ENCODE measurements around the gene SNRNP35. TPM values are rescaled to one million over a fixed set of nuclear protein-coding genes. Genes with fewer than 3 reads are reported as not detected.
"Not testable (repeated sequence)": the region's sequence is repeated elsewhere in the genome, so short reads cannot be mapped to it uniquely, and the experiment has no call there.

Gene SNRNP35
- total RNA-seq, 1 donor from 2014 or later, result 30.6 TPM

GRCh38 chr12:123469978-123470377, 12.0 kb downstream of the SNRNP35 start:
- H3K4me1 Mint-ChIP-seq, result peaks cover 11% of the 10 kb centered on the region
- H3K27ac Mint-ChIP-seq, result no peak overlapping the region
- H3K36me3 Mint-ChIP-seq (ENCODE audit: low read depth), result peaks cover 28% of the 10 kb centered on the region
- no peak overlapping the region for H3K4me3 Mint-ChIP-seq
- no peaks in the 10 kb centered on the region for H3K9me3 Mint-ChIP-seq
- intact Hi-C loops (cut with micrococcal nuclease), result no loop called here
- H3K27me3 Mint-ChIP-seq, result no peaks in the 10 kb centered on the region
- DNase-seq, result no peak

- no peaks in the 10 kb centered on the region for H3K9me3 Mint-ChIP-seq
- H3K27me3 Mint-ChIP-seq, result no peaks in the 10 kb centered on the region
These were observed 13.6 kb downstream of the SNRNP35 start for GRCh38 chr12:123471374-123472068.

GRCh38 chr12:123472438-123472849, 14.5 kb downstream of the SNRNP35 start:
- intact Hi-C loops (cut with micrococcal nuclease), result no loop called here
- H3K4me1 Mint-ChIP-seq, result peaks cover 11% of the 10 kb centered on the region

More at GRCh38 chr12:123471374-123472068, 13.6 kb downstream of the SNRNP35 start:
- Mint-ChIP-seq H3K4me1 (peaks cover 11% of the 10 kb centered on the region), H3K36me3 (ENCODE audit: low read depth) (peaks cover 14% of the 10 kb centered on the region), H3K27ac (no peak overlapping the region), H3K4me3 (no peak overlapping the region)
- intact Hi-C loops (cut with micrococcal nuclease), result no loop called here
- no peak for DNase-seq

GRCh38 chr12:123474485-123475245, 16.7 kb downstream of the SNRNP35 start:
- Mint-ChIP-seq H3K36me3 (ENCODE audit: low read depth) (peaks cover 8% of the 10 kb centered on the region), H3K4me1 (peaks cover 10% of the 10 kb centered on the region), H3K4me3 (peak overlapping the region; percentile 0), H3K9me3 (no peaks in the 10 kb centered on the region), H3K27ac (peak overlapping the region; percentile 38), H3K27me3 (no peaks in the 10 kb centered on the region)
- intact Hi-C loops (cut with micrococcal nuclease), result no loop called here
- DNase-seq, result no peak

More at GRCh38 chr12:123472438-123472849, 14.5 kb downstream of the SNRNP35 start:
- DNase-seq, result no peak
- Mint-ChIP-seq H3K4me3 (no peak overlapping the region), H3K27me3 (no peaks in the 10 kb centered on the region), H3K36me3 (ENCODE audit: low read depth) (peaks cover 12% of the 10 kb centered on the region), H3K9me3 (no peaks in the 10 kb centered on the region), H3K27ac (no peak overlapping the region)

- H3K27ac Mint-ChIP-seq, result peak overlapping the region; percentile 38
- no peak for DNase-seq
- peaks cover 13% of the 10 kb centered on the region for H3K4me1 Mint-ChIP-seq
These were observed 17.3 kb downstream of the SNRNP35 start for GRCh38 chr12:123475246-123475703.

GRCh38 chr12:123478069-123478468, 20.1 kb downstream of the SNRNP35 start:
- H3K9me3 Mint-ChIP-seq, result no peaks in the 10 kb centered on the region
- H3K27me3 Mint-ChIP-seq, result no peaks in the 10 kb centered on the region
- DNase-seq, result no peak
- H3K4me3 Mint-ChIP-seq, result no peak overlapping the region
- H3K27ac Mint-ChIP-seq, result no peak overlapping the region
- intact Hi-C loops (cut with micrococcal nuclease), result no loop called here
- peaks cover 13% of the 10 kb centered on the region for H3K4me1 Mint-ChIP-seq
- H3K36me3 Mint-ChIP-seq (ENCODE audit: low read depth), result no peaks in the 10 kb centered on the region

More at GRCh38 chr12:123475246-123475703, 17.3 kb downstream of the SNRNP35 start:
- H3K4me3 Mint-ChIP-seq, result peak overlapping the region; percentile 0
- H3K27me3 Mint-ChIP-seq, result no peaks in the 10 kb centered on the region
- peaks cover 8% of the 10 kb centered on the region for H3K36me3 Mint-ChIP-seq (ENCODE audit: low read depth)
- no peaks in the 10 kb centered on the region for H3K9me3 Mint-ChIP-seq
- intact Hi-C loops (cut with micrococcal nuclease), result no loop called here

- H3K4me3 Mint-ChIP-seq, result no peak overlapping the region
- H3K9me3 Mint-ChIP-seq, result no peaks in the 10 kb centered on the region
- no peaks in the 10 kb centered on the region for H3K36me3 Mint-ChIP-seq (ENCODE audit: low read depth)
- H3K27me3 Mint-ChIP-seq, result no peaks in the 10 kb centered on the region
- peaks cover 15% of the 10 kb centered on the region for H3K4me1 Mint-ChIP-seq
- no peak overlapping the region for H3K27ac Mint-ChIP-seq
- intact Hi-C loops (cut with micrococcal nuclease), result no loop called here
- no peak for DNase-seq
These were observed 20.8 kb downstream of the SNRNP35 start for GRCh38 chr12:123478762-123479161.

GRCh38 chr12:123479442-123480180, 21.7 kb downstream of the SNRNP35 start:
- H3K27ac Mint-ChIP-seq, result no peak overlapping the region
- DNase-seq, result no peak
- H3K27me3 Mint-ChIP-seq, result no peaks in the 10 kb centered on the region
- H3K4me3 Mint-ChIP-seq, result no peak overlapping the region
- no peaks in the 10 kb centered on the region for H3K36me3 Mint-ChIP-seq (ENCODE audit: low read depth)
- H3K9me3 Mint-ChIP-seq, result no peaks in the 10 kb centered on the region
- intact Hi-C loops (cut with micrococcal nuclease), result no loop called here
- H3K4me1 Mint-ChIP-seq, result peaks cover 23% of the 10 kb centered on the region

- H3K4me3 Mint-ChIP-seq; H3K36me3 Mint-ChIP-seq (ENCODE audit: low read depth); intact Hi-C loops (cut with micrococcal nuclease); H3K27me3 Mint-ChIP-seq; H3K9me3 Mint-ChIP-seq; H3K27ac Mint-ChIP-seq; DNase-seq: not testable (repeated sequence)
- H3K4me1 Mint-ChIP-seq, result peaks cover 19% of the 10 kb centered on the region
These were observed 23.3 kb downstream of the SNRNP35 start for GRCh38 chr12:123481251-123481650.

- H3K27ac Mint-ChIP-seq, result no peak overlapping the region
- intact Hi-C loops (cut with micrococcal nuclease), result no loop called here
- H3K4me3 Mint-ChIP-seq, result no peak overlapping the region
- H3K4me1 Mint-ChIP-seq, result peaks cover 19% of the 10 kb centered on the region
- no peak for DNase-seq
- no peaks in the 10 kb centered on the region for H3K9me3 Mint-ChIP-seq
- no peaks in the 10 kb centered on the region for H3K27me3 Mint-ChIP-seq
- H3K36me3 Mint-ChIP-seq (ENCODE audit: low read depth), result no peaks in the 10 kb centered on the region
These were observed 24.9 kb downstream of the SNRNP35 start for GRCh38 chr12:123482876-123483275.

- DNase-seq, result no peak
- Mint-ChIP-seq H3K27me3 (no peaks in the 10 kb centered on the region), H3K4me1 (peaks cover 19% of the 10 kb centered on the region), H3K27ac (no peak overlapping the region), H3K9me3 (no peaks in the 10 kb centered on the region), H3K36me3 (ENCODE audit: low read depth) (no peaks in the 10 kb centered on the region), H3K4me3 (no peak overlapping the region)
- intact Hi-C loops (cut with micrococcal nuclease), result no loop called here
These were observed 25.8 kb downstream of the SNRNP35 start for GRCh38 chr12:123483602-123484248.

- Mint-ChIP-seq H3K27ac (no peak overlapping the region), H3K9me3 (no peaks in the 10 kb centered on the region), H3K4me3 (no peak overlapping the region), H3K27me3 (no peaks in the 10 kb centered on the region), H3K4me1 (peaks cover 15% of the 10 kb centered on the region), H3K36me3 (ENCODE audit: low read depth) (no peaks in the 10 kb centered on the region)
- DNase-seq, result no peak
- intact Hi-C loops (cut with micrococcal nuclease), result no loop called here
These were observed 27.8 kb downstream of the SNRNP35 start for GRCh38 chr12:123485756-123486155.

GRCh38 chr12:123487428-123487827, 29.5 kb downstream of the SNRNP35 start:
- H3K27ac Mint-ChIP-seq, result no peak overlapping the region
- no peak overlapping the region for H3K4me3 Mint-ChIP-seq
- no peaks in the 10 kb centered on the region for H3K27me3 Mint-ChIP-seq
- H3K36me3 Mint-ChIP-seq (ENCODE audit: low read depth), result no peaks in the 10 kb centered on the region
- intact Hi-C loops (cut with micrococcal nuclease), result no loop called here
- peaks cover 15% of the 10 kb centered on the region for H3K4me1 Mint-ChIP-seq
- no peak for DNase-seq
- no peaks in the 10 kb centered on the region for H3K9me3 Mint-ChIP-seq
